Measurements from ENCODE around the gene SOX9. TPM values are rescaled to one million over a fixed set of nuclear protein-coding genes. Genes with fewer than 3 reads are reported as not detected.

SOX9 gene
- total RNA-seq, 6 experiments from 2014 or later, result 1.2 to 5.9 (median 1.9) TPM

DNA sequence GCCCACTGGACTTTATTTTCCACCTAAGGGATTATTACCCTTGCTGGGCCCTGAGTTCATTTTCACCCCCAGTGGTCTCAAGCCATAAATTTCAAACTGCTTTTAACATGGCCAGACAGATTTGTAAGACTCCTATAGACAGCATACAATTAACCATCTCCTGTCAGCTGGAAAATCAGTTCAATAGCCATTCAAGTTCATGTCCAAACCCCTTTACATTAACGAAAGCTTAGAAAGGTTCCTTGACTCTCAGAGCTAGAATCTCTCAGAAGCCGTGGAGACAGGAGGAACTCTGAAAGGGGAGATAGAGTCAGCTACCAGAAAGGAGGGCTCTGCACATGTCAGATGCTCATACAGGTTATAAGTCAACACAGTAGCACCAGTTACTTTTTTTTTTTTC, 23.3 kb downstream of the SOX9 start:
- H3K4me1 ChIP-seq, result no peaks in the 10 kb centered on the region
- TF ChIP-seq, protein P1, sequence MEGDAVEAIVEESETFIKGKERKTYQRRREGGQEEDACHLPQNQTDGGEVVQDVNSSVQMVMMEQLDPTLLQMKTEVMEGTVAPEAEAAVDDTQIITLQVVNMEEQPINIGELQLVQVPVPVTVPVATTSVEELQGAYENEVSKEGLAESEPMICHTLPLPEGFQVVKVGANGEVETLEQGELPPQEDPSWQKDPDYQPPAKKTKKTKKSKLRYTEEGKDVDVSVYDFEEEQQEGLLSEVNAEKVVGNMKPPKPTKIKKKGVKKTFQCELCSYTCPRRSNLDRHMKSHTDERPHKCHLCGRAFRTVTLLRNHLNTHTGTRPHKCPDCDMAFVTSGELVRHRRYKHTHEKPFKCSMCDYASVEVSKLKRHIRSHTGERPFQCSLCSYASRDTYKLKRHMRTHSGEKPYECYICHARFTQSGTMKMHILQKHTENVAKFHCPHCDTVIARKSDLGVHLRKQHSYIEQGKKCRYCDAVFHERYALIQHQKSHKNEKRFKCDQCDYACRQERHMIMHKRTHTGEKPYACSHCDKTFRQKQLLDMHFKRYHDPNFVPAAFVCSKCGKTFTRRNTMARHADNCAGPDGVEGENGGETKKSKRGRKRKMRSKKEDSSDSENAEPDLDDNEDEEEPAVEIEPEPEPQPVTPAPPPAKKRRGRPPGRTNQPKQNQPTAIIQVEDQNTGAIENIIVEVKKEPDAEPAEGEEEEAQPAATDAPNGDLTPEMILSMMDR (IDR thresholded peaks at IDR 0.05), result no peak
- TF ChIP-seq POLR2A (IDR thresholded peaks at IDR 0.05), result no peak
- no peak for ATAC-seq

DNA sequence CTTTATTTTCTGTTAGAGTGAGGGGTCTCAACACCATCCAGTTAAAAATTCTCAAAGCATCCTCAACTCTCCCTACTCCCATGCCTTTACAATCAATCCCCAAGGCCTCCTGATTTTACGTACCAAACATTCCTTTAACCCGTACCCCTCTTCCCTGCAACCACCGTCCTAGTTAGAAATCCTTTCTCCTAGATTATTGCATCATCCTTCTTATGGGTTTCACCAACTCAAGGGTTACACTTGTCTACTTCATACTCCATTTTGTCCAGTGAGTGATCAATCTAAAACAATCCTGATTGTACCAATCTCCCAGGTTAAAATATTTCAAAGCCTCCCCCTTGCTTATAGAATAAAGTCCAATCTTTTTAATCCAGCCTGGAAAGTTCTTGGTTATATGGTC, 24.7 kb downstream of the SOX9 start:
- intact Hi-C loops (cut with DNase I), result no loop called here
- no peak overlapping the region for H3K27ac ChIP-seq
- no peaks in the 10 kb centered on the region for H3K36me3 ChIP-seq
- no peaks in the 10 kb centered on the region for H3K4me1 ChIP-seq
- H3K9me3 ChIP-seq, result no peaks in the 10 kb centered on the region
- no peaks in the 10 kb centered on the region for H3K27me3 ChIP-seq
- TF ChIP-seq, protein P1 (IDR thresholded peaks at IDR 0.05), result no peak
- TF ChIP-seq POLR2A (IDR thresholded peaks at IDR 0.05), result no peak
- H3K4me3 ChIP-seq, result no peak overlapping the region
- DNase-seq (no peak), ATAC-seq (no peak)
- 69% methylated on average over 3 of the region's 3 CpGs for WGBS (ENCODE audit: insufficient coverage, low coverage, low lambda C conversion rate, missing lambda C conversion rate)

More for the DNA sequence above, 23.3 kb downstream of the SOX9 start:
- Histone ChIP-seq H3K36me3 (no peaks in the 10 kb centered on the region), H3K4me3 (no peak overlapping the region), H3K27me3 (no peaks in the 10 kb centered on the region), H3K9me3 (no peaks in the 10 kb centered on the region), H3K27ac (no peak overlapping the region)
- WGBS (ENCODE audit: insufficient coverage, low coverage, low lambda C conversion rate, missing lambda C conversion rate), result 63% methylated on average over 2 of the region's 2 CpGs
- intact Hi-C loops (cut with DNase I), result no loop called here
- no peak for DNase-seq

DNA sequence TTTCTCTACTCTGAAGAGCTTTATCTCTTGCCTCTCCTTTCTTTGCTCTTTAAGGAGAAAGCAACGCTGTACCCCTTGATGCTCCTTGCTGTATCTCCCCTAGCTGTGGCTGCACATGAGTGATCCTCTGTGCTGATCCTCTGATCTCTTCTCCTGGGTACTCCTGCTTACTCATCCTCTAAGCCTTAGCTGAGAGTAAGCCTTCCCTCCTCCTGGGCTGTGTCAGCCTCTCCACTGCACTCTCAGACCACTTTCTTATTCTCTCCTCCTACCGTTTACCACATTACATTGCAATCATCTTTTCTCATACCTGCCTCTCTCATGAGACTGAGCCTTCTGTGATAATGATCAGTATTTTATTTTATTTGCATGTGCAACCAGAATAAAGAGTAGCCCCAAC, 25.1 kb downstream of the SOX9 start:
- Histone ChIP-seq H3K36me3 (no peaks in the 10 kb centered on the region), H3K4me1 (no peaks in the 10 kb centered on the region), H3K9me3 (no peaks in the 10 kb centered on the region), H3K4me3 (no peak overlapping the region), H3K27me3 (no peaks in the 10 kb centered on the region), H3K27ac (no peak overlapping the region)
- intact Hi-C loops (cut with DNase I), result no loop called here
- 79% methylated on average over 2 of the region's 2 CpGs for WGBS (ENCODE audit: insufficient coverage, low coverage, low lambda C conversion rate, missing lambda C conversion rate)
- no peak for DNase-seq
- no peak for ATAC-seq
- no peak for TF ChIP-seq POLR2A (IDR thresholded peaks at IDR 0.05)
- TF ChIP-seq, protein P1 (IDR thresholded peaks at IDR 0.05), result no peak

DNA sequence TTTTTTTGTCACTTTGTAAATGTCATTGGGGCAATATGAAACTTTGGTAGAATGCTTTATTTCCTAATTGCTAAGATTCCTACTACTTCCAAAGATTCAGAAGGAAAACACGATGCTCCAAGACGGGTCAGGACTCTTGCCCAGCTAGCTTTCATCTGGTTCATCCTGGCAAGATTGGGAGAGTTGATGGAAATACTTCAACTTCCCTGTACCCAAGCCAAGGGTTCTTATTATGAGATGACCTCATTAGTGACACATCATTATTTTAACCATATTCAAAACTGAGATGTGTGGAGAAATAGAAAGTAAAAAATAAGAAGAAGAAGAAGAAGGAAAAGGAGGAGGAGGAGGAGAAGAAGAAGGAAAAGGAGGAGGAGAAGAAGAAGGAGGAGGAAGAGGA, 25.6 kb downstream of the SOX9 start:
- DNase-seq, result no peak
- Histone ChIP-seq H3K36me3 (no peaks in the 10 kb centered on the region), H3K4me1 (peaks cover 0 to 4% (median 0%) of the 10 kb centered on the region in 4 donors), H3K4me3 (no peak overlapping the region), H3K9me3 (no peaks in the 10 kb centered on the region), H3K27me3 (no peaks in the 10 kb centered on the region), H3K27ac (no peak overlapping the region)
- intact Hi-C loops (cut with DNase I), result no loop called here
- 64% methylated on average over 2 of the region's 2 CpGs for WGBS (ENCODE audit: insufficient coverage, low coverage, low lambda C conversion rate, missing lambda C conversion rate)
- ATAC-seq, result no peak
- TF ChIP-seq, protein P1 (IDR thresholded peaks at IDR 0.05), result no peak
- TF ChIP-seq POLR2A (IDR thresholded peaks at IDR 0.05), result no peak
